Progenitor cell of endocrine pancreas (in vitro differentiated cells): ENCODE results near the gene FOS. TPM values are rescaled to one million over a fixed set of nuclear protein-coding genes. Genes with fewer than 3 reads are reported as not detected.

Experiments
- DNase-seq: peaks from one replicate; pipeline ENCODE4 v3.0.0; 2021; ENCODE audit warnings: low spot score; ENCODE audit not compliant: unreplicated experiment
- H3K27ac Mint-ChIP-seq: 2 replicates; pipeline ENCODE4 v1.8.0; 2021; ENCODE audit warnings: mild to moderate bottlenecking, moderate library complexity, mixed read lengths
- H3K27me3 Mint-ChIP-seq: 2 replicates; pipeline ENCODE4 v1.8.0; 2021; ENCODE audit warnings: mixed read lengths
- H3K36me3 Mint-ChIP-seq: 2 replicates; pipeline ENCODE4 v1.8.0; 2022; ENCODE audit warnings: mixed read lengths; ENCODE audit not compliant: insufficient read depth
- H3K4me1 Mint-ChIP-seq: 2 replicates; pipeline ENCODE4 v1.8.0; 2021; ENCODE audit warnings: low read depth, mixed read lengths
- H3K4me3 Mint-ChIP-seq: 2 replicates; pipeline ENCODE4 v1.8.0; 2021; ENCODE audit warnings: low read depth, mild to moderate bottlenecking, moderate library complexity, mixed read lengths
- H3K9me3 Mint-ChIP-seq: 2 replicates; pipeline ENCODE4 v1.8.0; 2021; ENCODE audit warnings: low read depth, mixed read lengths
- CTCF ChIP-seq: fragments of 200-600 bp; sonication (generic); IDR thresholded peaks from one replicate; pipeline ENCODE4 v1.5.0; 2021; ENCODE audit warnings: antibody characterized with exemption, mild to moderate bottlenecking; ENCODE audit not compliant: unreplicated experiment
- total RNA-seq: library from RNA; stranded (reverse); gene quantifications from 2 replicates; pipeline ENCODE4 v1.2.1, GENCODE V29; 2021

Gene FOS
- total RNA-seq, 1 donor from 2014 or later: 88.8 TPM

GRCh38 chr14:75274050-75274898, 4.4 kb upstream of the FOS start:
- Mint-ChIP-seq H3K36me3 (no peaks in the 10 kb centered on the region), H3K4me1 (peaks cover 9% of the 10 kb centered on the region), H3K27me3 (peaks cover 24% of the 10 kb centered on the region), H3K9me3 (no peaks in the 10 kb centered on the region), H3K4me3 (no peak overlapping the region), H3K27ac (no peak overlapping the region)
- no peak for TF ChIP-seq CTCF
- DNase-seq: no peak

- H3K36me3 Mint-ChIP-seq: peaks cover 2% of the 10 kb centered on the region
- peaks cover 31% of the 10 kb centered on the region for H3K27me3 Mint-ChIP-seq
- no peak overlapping the region for H3K4me3 Mint-ChIP-seq
- no peak for DNase-seq
- H3K4me1 Mint-ChIP-seq: peaks cover 15% of the 10 kb centered on the region
- no peaks in the 10 kb centered on the region for H3K9me3 Mint-ChIP-seq
- H3K27ac Mint-ChIP-seq: peak overlapping the region; percentile 20
- no peak for TF ChIP-seq CTCF
These were observed 3.6 kb upstream of the FOS start for GRCh38 chr14:75274899-75275569.

- peaks cover 37% of the 10 kb centered on the region for H3K27me3 Mint-ChIP-seq
- peaks cover 20% of the 10 kb centered on the region for H3K4me1 Mint-ChIP-seq
- H3K9me3 Mint-ChIP-seq: no peaks in the 10 kb centered on the region
- no peak for TF ChIP-seq CTCF
- DNase-seq: no peak
- peak overlapping the region; percentile 20 for H3K27ac Mint-ChIP-seq
- peaks cover 6% of the 10 kb centered on the region for H3K36me3 Mint-ChIP-seq
- no peak overlapping the region for H3K4me3 Mint-ChIP-seq
These were observed 3.0 kb upstream of the FOS start for GRCh38 chr14:75275598-75275997.

GRCh38 chr14:75277008-75277814, 1.4 kb upstream of the FOS start:
- H3K36me3 Mint-ChIP-seq: peaks cover 17% of the 10 kb centered on the region
- peaks cover 31% of the 10 kb centered on the region for H3K4me1 Mint-ChIP-seq
- H3K9me3 Mint-ChIP-seq: no peaks in the 10 kb centered on the region
- H3K27me3 Mint-ChIP-seq: peaks cover 42% of the 10 kb centered on the region
- DNase-seq: peak; percentile 52
- peak; percentile 23 for TF ChIP-seq CTCF
- H3K27ac Mint-ChIP-seq: peak overlapping the region; percentile 100
- peak overlapping the region; percentile 92 for H3K4me3 Mint-ChIP-seq

- Mint-ChIP-seq H3K4me1 (peaks cover 36% of the 10 kb centered on the region), H3K4me3 (peak overlapping the region; percentile 92), H3K36me3 (peaks cover 19% of the 10 kb centered on the region), H3K27me3 (peaks cover 37% of the 10 kb centered on the region), H3K27ac (peak overlapping the region; percentile 100), H3K9me3 (no peaks in the 10 kb centered on the region)
- no peak for TF ChIP-seq CTCF
- no peak for DNase-seq
These were observed 710 bp upstream of the FOS start for GRCh38 chr14:75277815-75278421.
